ENCODE measurements around the gene CST7.

GRCh38 chr20:24995741-24996448 is 46.8 kb downstream of the CST7 start:
- TF ChIP-seq CTCF (IDR thresholded peaks at IDR 0.05), result no peak
- TF ChIP-seq EP300 (IDR thresholded peaks at IDR 0.05), result no peak
- no peak for TF ChIP-seq POLR2A (IDR thresholded peaks at IDR 0.05)

All from suprapubic skin (tissue), 3 donors.